Stimulated activated CD4-positive, alpha-beta T cell treated with anti-CD3 and anti-CD28 coated beads, Interleukin-15, amount 100 ng/mL, for 24 hours (primary cell): ENCODE data around the gene PARK7.

ENCODE experiments used
- DNase-seq: peaks from one replicate; pipeline ENCODE4 v3.0.0-alpha.2; 2020

PARK7 gene

GRCh38 chr1:8011016-8011415 lies 49.5 kb downstream of the PARK7 start:
- no peak for DNase-seq

- no peak for DNase-seq
These were observed 50.7 kb downstream of the PARK7 start for GRCh38 chr1:8011923-8012858.

GRCh38 chr1:8012955-8013354 lies 51.4 kb downstream of the PARK7 start:
- no peak for DNase-seq

- DNase-seq, result no peak
These were observed 51.9 kb downstream of the PARK7 start for GRCh38 chr1:8013399-8013798.

- no peak for DNase-seq
These were observed 52.3 kb downstream of the PARK7 start for GRCh38 chr1:8013800-8014199.

GRCh38 chr1:8014381-8014988 lies 53.0 kb downstream of the PARK7 start:
- DNase-seq, result no peak

GRCh38 chr1:8015036-8015808 lies 53.7 kb downstream of the PARK7 start:
- peak; percentile 42 for DNase-seq

GRCh38 chr1:8015809-8016165 lies 54.3 kb downstream of the PARK7 start:
- DNase-seq, result no peak

GRCh38 chr1:8016210-8016894 lies 54.8 kb downstream of the PARK7 start:
- no peak for DNase-seq

- no peak for DNase-seq
These were observed 55.4 kb downstream of the PARK7 start for GRCh38 chr1:8016895-8017241.

GRCh38 chr1:8017495-8018197 lies 56.1 kb downstream of the PARK7 start:
- no peak for DNase-seq

- no peak for DNase-seq
These were observed 57.1 kb downstream of the PARK7 start for GRCh38 chr1:8018492-8019228.

- no peak for DNase-seq
These were observed 57.7 kb downstream of the PARK7 start for GRCh38 chr1:8019229-8019620.

- DNase-seq, result no peak
These were observed 58.5 kb downstream of the PARK7 start for GRCh38 chr1:8020032-8020431.

- DNase-seq, result no peak
These were observed 60.3 kb downstream of the PARK7 start for GRCh38 chr1:8021676-8022266.

- no peak for DNase-seq
These were observed 61.1 kb downstream of the PARK7 start for GRCh38 chr1:8022395-8023286.

GRCh38 chr1:8023287-8023994 lies 61.9 kb downstream of the PARK7 start:
- no peak for DNase-seq

GRCh38 chr1:8023995-8024313 lies 62.4 kb downstream of the PARK7 start:
- no peak for DNase-seq

- DNase-seq, result no peak
These were observed 62.8 kb downstream of the PARK7 start for GRCh38 chr1:8024329-8024728.
